Breast epithelium (tissue), 4 donors: Measurements from ENCODE around the gene NMT2. TPM values are rescaled to one million over a fixed set of nuclear protein-coding genes. Genes with fewer than 3 reads are reported as not detected.

Experiments used
- DNase-seq, 2 donors: peaks; one replicate each; pipeline ENCODE4 v3.0.0-alpha.2; 2019; ENCODE audit warnings: low spot score in 2 of 2
- H3K27ac ChIP-seq, 2 donors: fragments of 200-600 bp; sonication (generic) in 1 of 2; one replicate each; pipeline ENCODE4 v1.5.1; 2016 to 2019; ENCODE audit warnings: mild to moderate bottlenecking in 1 of 2
- H3K27me3 ChIP-seq, 2 donors: fragments of 200-600 bp; sonication (generic) in 1 of 2; one replicate each; pipeline versions ENCODE4 v1.5.1 to v1.6.0; 2017 to 2019; ENCODE audit warnings: control low read depth in 1 of 2, mild to moderate bottlenecking in 1 of 2
- H3K36me3 ChIP-seq: fragments of 200-600 bp; one replicate; pipeline ENCODE4 v1.5.1; 2019
- H3K4me1 ChIP-seq, 2 donors: fragments of 200-600 bp; sonication (generic); one replicate each; pipeline ENCODE4 v1.5.1; 2016 to 2019; ENCODE audit warnings: control low read depth in 1 of 2
- H3K4me3 ChIP-seq, 3 donors: fragments of 200-600 bp; sonication (generic); 1 replicate in 2 of 3; 2 replicates in 1 of 3; pipeline ENCODE4 v1.5.1; 2016 to 2019; ENCODE audit warnings: mild to moderate bottlenecking in 3 of 3, moderate library complexity in 2 of 3
- H3K9me3 ChIP-seq, 2 donors: fragments of 200-600 bp; sonication (generic) in 1 of 2; one replicate each; pipeline ENCODE4 v1.5.1; 2016 to 2019; ENCODE audit warnings: control low read depth in 1 of 2
- CTCF ChIP-seq, 3 donors: fragments of 450-650 bp; IDR thresholded peaks; one replicate each; pipeline ENCODE4 v1.5.1; 2016 to 2017; ENCODE audit warnings: antibody characterized with exemption in 3 of 3, mild to moderate bottlenecking in 3 of 3, moderate library complexity in 3 of 3
- POLR2A ChIP-seq: fragments of 450-650 bp; IDR thresholded peaks from one replicate; pipeline ENCODE4 v1.6.1; 2016; ENCODE audit warnings: antibody characterized with exemption, mild to moderate bottlenecking, moderate library complexity
- POLR2AphosphoS5 ChIP-seq, 3 donors: sonication (generic); formaldehyde crosslinking; IDR thresholded peaks; one replicate each; pipeline ENCODE4 v1.6.1; 2017; ENCODE audit warnings: antibody characterized with exemption in 3 of 3
- intact Hi-C: fragments of 100-400 bp; cut with DNase I; formaldehyde crosslinking; loops from one replicate; pipeline ENCODE4 v1.15.1; 2023; ENCODE audit warnings: low total_unique reads
- total RNA-seq, 3 donors: library from RNA; depleted of rRNA; stranded (reverse); fragments of >200 nt; gene quantifications; one replicate each; pipeline ENCODE4 v1.1.0, GENCODE V29; 2016

NMT2 gene
- total RNA-seq, 3 donors from 2014 or later: 18.4 to 48.3 (median 32.4) TPM

- no peak for DNase-seq
Measured at GRCh38 chr10:15068802-15069201, 99.7 kb downstream of the NMT2 start.

GRCh38 chr10:15067154-15067553 lies 101.3 kb downstream of the NMT2 start:
- H3K27me3 ChIP-seq: no peaks in the 10 kb centered on the region
- no peak for TF ChIP-seq POLR2AphosphoS5 (IDR thresholded peaks at IDR 0.05)
- TF ChIP-seq CTCF (IDR thresholded peaks at IDR 0.05): no peak
- no peak for TF ChIP-seq POLR2A
- no peak overlapping the region for H3K27ac ChIP-seq
- no peak for DNase-seq
- intact Hi-C loops: no loop called here
- H3K36me3 ChIP-seq: no peaks in the 10 kb centered on the region
- no peaks in the 10 kb centered on the region for H3K4me1 ChIP-seq
- peaks cover 0 to 6% of the 10 kb centered on the region in 2 donors for H3K9me3 ChIP-seq
- H3K4me3 ChIP-seq: no peak overlapping the region

More at GRCh38 chr10:15068802-15069201, 99.7 kb downstream of the NMT2 start:
- H3K9me3 ChIP-seq: peaks cover 0 to 6% of the 10 kb centered on the region in 2 donors
- TF ChIP-seq POLR2AphosphoS5 (IDR thresholded peaks at IDR 0.05) (no peak), CTCF (IDR thresholded peaks at IDR 0.05) (no peak), POLR2A (no peak)
- H3K4me1 ChIP-seq: no peaks in the 10 kb centered on the region
- no peak overlapping the region for H3K4me3 ChIP-seq
- no peak overlapping the region for H3K27ac ChIP-seq
- no peaks in the 10 kb centered on the region for H3K27me3 ChIP-seq
- no peaks in the 10 kb centered on the region for H3K36me3 ChIP-seq
- intact Hi-C loops: no loop called here

- H3K27ac ChIP-seq: no peak overlapping the region
- no peaks in the 10 kb centered on the region for H3K36me3 ChIP-seq
- TF ChIP-seq CTCF (IDR thresholded peaks at IDR 0.05) (no peak), POLR2A (no peak), POLR2AphosphoS5 (IDR thresholded peaks at IDR 0.05) (no peak)
- H3K9me3 ChIP-seq: peaks cover 0 to 25% of the 10 kb centered on the region in 2 donors
- no peaks in the 10 kb centered on the region for H3K27me3 ChIP-seq
- intact Hi-C loops: no loop called here
- H3K4me3 ChIP-seq: no peak overlapping the region
- H3K4me1 ChIP-seq: no peaks in the 10 kb centered on the region
- DNase-seq: no peak
Measured at GRCh38 chr10:15060638-15061037, 107.9 kb downstream of the NMT2 start.

GRCh38 chr10:15059914-15060313 lies 108.6 kb downstream of the NMT2 start:
- Histone ChIP-seq H3K9me3 (peaks cover 0 to 21% of the 10 kb centered on the region in 2 donors), H3K4me3 (no peak overlapping the region), H3K27ac (no peak overlapping the region), H3K4me1 (no peaks in the 10 kb centered on the region), H3K27me3 (no peaks in the 10 kb centered on the region), H3K36me3 (no peaks in the 10 kb centered on the region)
- TF ChIP-seq POLR2A (no peak), POLR2AphosphoS5 (IDR thresholded peaks at IDR 0.05) (no peak), CTCF (IDR thresholded peaks at IDR 0.05) (no peak)
- intact Hi-C loops: no loop called here
- no peak for DNase-seq

- Histone ChIP-seq H3K27me3 (no peaks in the 10 kb centered on the region), H3K27ac (no peak overlapping the region), H3K9me3 (peaks cover 0 to 19% of the 10 kb centered on the region in 2 donors), H3K4me1 (no peaks in the 10 kb centered on the region), H3K4me3 (no peak overlapping the region), H3K36me3 (no peaks in the 10 kb centered on the region)
- intact Hi-C loops: no loop called here
- TF ChIP-seq POLR2AphosphoS5 (IDR thresholded peaks at IDR 0.05): no peak
- no peak for TF ChIP-seq CTCF (IDR thresholded peaks at IDR 0.05)
- no peak for TF ChIP-seq POLR2A
- no peak for DNase-seq
Measured at GRCh38 chr10:15058689-15059088, 109.8 kb downstream of the NMT2 start.

Other genes with a start within 250 kb of the NMT2 start
- gene DCLRE1C, start 214.6 kb downstream of the NMT2 start, total RNA-seq: 10 to 100 TPM in 2 of 3 donors, 1 to 10 TPM in 1; 8.3 to 21.2 (median 10.8) TPM
- not detected for gene MEIG1, start 209.3 kb downstream of the NMT2 start, total RNA-seq
- 1 to 10 TPM; 1.1 to 2.6 (median 1.6) TPM for gene OLAH, start 124.8 kb downstream of the NMT2 start, total RNA-seq
- 1 to 10 TPM in 2 of 3 donors, not detected in 1; 1.0 to 1.1 TPM for gene ACBD7, start 79.9 kb downstream of the NMT2 start, total RNA-seq
- gene RPP38, start 71.3 kb downstream of the NMT2 start, total RNA-seq: 10 to 100 TPM; 10.6 to 17.4 (median 16.8) TPM
- gene FAM171A1, start 202.6 kb upstream of the NMT2 start, total RNA-seq: 10 to 100 TPM in 1 of 3 donors, 1 to 10 TPM in 2; 7.6 to 11.7 (median 9.5) TPM